Ishikawa (cell line): ENCODE data around the gene ABCC5.

Experiments
- CEBPB ChIP-seq: IDR thresholded peaks from 2 replicates; pipeline ENCODE4 v1.6.1; 2012
- CREB1 ChIP-seq: IDR thresholded peaks from 2 replicates; pipeline ENCODE4 v1.6.1; 2012; ENCODE audit warnings: low read depth
- EGR1 ChIP-seq: IDR thresholded peaks from 2 replicates; pipeline ENCODE4 v1.6.1; 2012
- EP300 ChIP-seq: IDR thresholded peaks from 2 replicates; pipeline ENCODE4 v1.6.1; 2012; ENCODE audit warnings: borderline replicate concordance
- FOXM1 ChIP-seq: IDR thresholded peaks from 2 replicates; pipeline ENCODE4 v1.6.1; 2012; ENCODE audit warnings: low read depth, borderline replicate concordance
- NFIC ChIP-seq: IDR thresholded peaks from 2 replicates; pipeline ENCODE4 v1.6.1; 2012
- RAD21 ChIP-seq: IDR thresholded peaks from 2 replicates; pipeline ENCODE4 v1.6.1; 2012; ENCODE audit warnings: low read depth
- TAF1 ChIP-seq: IDR thresholded peaks from 2 replicates; pipeline ENCODE4 v1.6.1; 2012; ENCODE audit warnings: low read depth, mild to moderate bottlenecking
- TCF12 ChIP-seq: IDR thresholded peaks from 2 replicates; pipeline ENCODE4 v1.6.1; 2012; ENCODE audit warnings: low read depth
- TEAD4 ChIP-seq: IDR thresholded peaks from 2 replicates; pipeline ENCODE4 v1.6.1; 2012
- USF1 ChIP-seq: IDR thresholded peaks from 2 replicates; pipeline ENCODE4 v1.6.1; 2012
- YY1 ChIP-seq: IDR thresholded peaks from 2 replicates; pipeline ENCODE4 v1.6.1; 2012; ENCODE audit warnings: low read depth
- ZBTB7A ChIP-seq: IDR thresholded peaks from 2 replicates; pipeline ENCODE4 v1.6.1; 2012; ENCODE audit warnings: low read depth
- TF ChIP-seq, protein P1 (sequence below): IDR thresholded peaks from 2 replicates; pipeline ENCODE4 v1.6.1; 2012
- TF ChIP-seq, protein P2 (sequence below): IDR thresholded peaks from 2 replicates; pipeline ENCODE4 v1.6.1; 2012; ENCODE audit warnings: low read depth, mild to moderate bottlenecking

ABCC5 gene

GRCh38 chr3:183914856-183915255, 102.8 kb downstream of the ABCC5 start:
- TF ChIP-seq EP300 (no peak), TEAD4 (no peak), RAD21 (no peak), CREB1 (no peak), USF1 (no peak), ZBTB7A (no peak), FOXM1 (no peak), TCF12 (no peak), NFIC (no peak), CEBPB (no peak), TAF1 (no peak), YY1 (no peak), EGR1 (no peak)
- TF ChIP-seq, protein P1, sequence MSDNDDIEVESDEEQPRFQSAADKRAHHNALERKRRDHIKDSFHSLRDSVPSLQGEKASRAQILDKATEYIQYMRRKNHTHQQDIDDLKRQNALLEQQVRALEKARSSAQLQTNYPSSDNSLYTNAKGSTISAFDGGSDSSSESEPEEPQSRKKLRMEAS, result no peak
- TF ChIP-seq, protein P2, sequence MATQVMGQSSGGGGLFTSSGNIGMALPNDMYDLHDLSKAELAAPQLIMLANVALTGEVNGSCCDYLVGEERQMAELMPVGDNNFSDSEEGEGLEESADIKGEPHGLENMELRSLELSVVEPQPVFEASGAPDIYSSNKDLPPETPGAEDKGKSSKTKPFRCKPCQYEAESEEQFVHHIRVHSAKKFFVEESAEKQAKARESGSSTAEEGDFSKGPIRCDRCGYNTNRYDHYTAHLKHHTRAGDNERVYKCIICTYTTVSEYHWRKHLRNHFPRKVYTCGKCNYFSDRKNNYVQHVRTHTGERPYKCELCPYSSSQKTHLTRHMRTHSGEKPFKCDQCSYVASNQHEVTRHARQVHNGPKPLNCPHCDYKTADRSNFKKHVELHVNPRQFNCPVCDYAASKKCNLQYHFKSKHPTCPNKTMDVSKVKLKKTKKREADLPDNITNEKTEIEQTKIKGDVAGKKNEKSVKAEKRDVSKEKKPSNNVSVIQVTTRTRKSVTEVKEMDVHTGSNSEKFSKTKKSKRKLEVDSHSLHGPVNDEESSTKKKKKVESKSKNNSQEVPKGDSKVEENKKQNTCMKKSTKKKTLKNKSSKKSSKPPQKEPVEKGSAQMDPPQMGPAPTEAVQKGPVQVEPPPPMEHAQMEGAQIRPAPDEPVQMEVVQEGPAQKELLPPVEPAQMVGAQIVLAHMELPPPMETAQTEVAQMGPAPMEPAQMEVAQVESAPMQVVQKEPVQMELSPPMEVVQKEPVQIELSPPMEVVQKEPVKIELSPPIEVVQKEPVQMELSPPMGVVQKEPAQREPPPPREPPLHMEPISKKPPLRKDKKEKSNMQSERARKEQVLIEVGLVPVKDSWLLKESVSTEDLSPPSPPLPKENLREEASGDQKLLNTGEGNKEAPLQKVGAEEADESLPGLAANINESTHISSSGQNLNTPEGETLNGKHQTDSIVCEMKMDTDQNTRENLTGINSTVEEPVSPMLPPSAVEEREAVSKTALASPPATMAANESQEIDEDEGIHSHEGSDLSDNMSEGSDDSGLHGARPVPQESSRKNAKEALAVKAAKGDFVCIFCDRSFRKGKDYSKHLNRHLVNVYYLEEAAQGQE, result no peak

GRCh38 chr3:183913580-183913920, 104.1 kb downstream of the ABCC5 start:
- TF ChIP-seq ZBTB7A, result no peak
- TF ChIP-seq, protein P2, result no peak
- no peak for TF ChIP-seq FOXM1
- no peak for TF ChIP-seq TCF12
- TF ChIP-seq YY1, result no peak
- TF ChIP-seq, protein P1, result no peak
- TF ChIP-seq EP300, result no peak
- no peak for TF ChIP-seq NFIC
- no peak for TF ChIP-seq CEBPB
- TF ChIP-seq TEAD4, result no peak
- TF ChIP-seq TAF1, result no peak
- no peak for TF ChIP-seq USF1
- TF ChIP-seq CREB1, result no peak
- TF ChIP-seq EGR1, result no peak
- TF ChIP-seq RAD21, result no peak

- no peak for TF ChIP-seq YY1
- TF ChIP-seq RAD21, result no peak
- no peak for TF ChIP-seq CREB1
- no peak for TF ChIP-seq EP300
- TF ChIP-seq EGR1, result no peak
- TF ChIP-seq NFIC, result no peak
- no peak for TF ChIP-seq FOXM1
- no peak for TF ChIP-seq TCF12
- no peak for TF ChIP-seq USF1
- TF ChIP-seq TEAD4, result no peak
- no peak for TF ChIP-seq TAF1
- no peak for TF ChIP-seq ZBTB7A
Observed at GRCh38 chr3:183912895-183913579, 104.6 kb downstream of the ABCC5 start.

DNA sequence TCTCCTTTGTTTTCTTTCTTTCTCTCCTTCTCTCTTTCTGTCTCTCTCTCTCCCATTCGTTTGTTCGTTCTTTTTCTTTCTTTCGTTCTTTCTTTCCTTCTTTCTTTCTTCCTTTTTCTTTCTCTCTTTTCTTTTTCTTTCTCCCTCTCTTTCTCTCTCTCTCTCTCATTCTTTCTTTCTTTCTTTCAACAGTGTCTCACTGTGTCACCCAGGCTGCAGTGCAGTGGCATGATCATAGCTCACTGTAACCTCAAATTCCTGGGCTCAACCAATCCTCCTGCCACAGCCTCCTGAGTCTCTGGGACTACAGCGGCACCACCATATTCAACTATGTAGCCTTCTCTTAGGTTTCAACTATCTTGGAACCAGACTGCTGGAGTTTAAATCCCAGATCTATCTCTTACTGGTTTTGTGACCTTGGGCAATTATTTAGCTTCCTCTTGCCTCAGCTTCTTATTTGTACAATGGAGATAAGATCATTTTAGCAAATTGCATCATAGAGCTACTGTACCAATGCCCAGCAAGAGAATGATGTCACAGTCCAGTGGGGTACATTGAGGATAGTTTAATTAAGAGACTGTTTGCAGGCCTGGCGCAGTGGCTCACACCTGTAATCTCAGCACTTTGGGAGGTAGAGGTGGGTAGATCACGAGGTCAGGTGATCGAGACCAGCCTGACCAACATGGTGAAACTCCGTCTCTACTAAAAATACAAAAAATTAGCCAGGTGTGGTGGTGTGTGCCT, 105.7 kb downstream of the ABCC5 start:
- TF ChIP-seq FOXM1, result no peak
- TF ChIP-seq, protein P2, result no peak
- TF ChIP-seq EP300, result no peak
- TF ChIP-seq RAD21, result no peak
- TF ChIP-seq EGR1, result no peak
- no peak for TF ChIP-seq TCF12
- no peak for TF ChIP-seq TAF1
- TF ChIP-seq, protein P1, result no peak
- TF ChIP-seq CEBPB, result no peak
- no peak for TF ChIP-seq TEAD4
- TF ChIP-seq USF1, result no peak
- no peak for TF ChIP-seq ZBTB7A
- no peak for TF ChIP-seq YY1
- TF ChIP-seq CREB1, result no peak
- TF ChIP-seq NFIC, result no peak
